ENCODE data around the gene GRB10.

DNA sequence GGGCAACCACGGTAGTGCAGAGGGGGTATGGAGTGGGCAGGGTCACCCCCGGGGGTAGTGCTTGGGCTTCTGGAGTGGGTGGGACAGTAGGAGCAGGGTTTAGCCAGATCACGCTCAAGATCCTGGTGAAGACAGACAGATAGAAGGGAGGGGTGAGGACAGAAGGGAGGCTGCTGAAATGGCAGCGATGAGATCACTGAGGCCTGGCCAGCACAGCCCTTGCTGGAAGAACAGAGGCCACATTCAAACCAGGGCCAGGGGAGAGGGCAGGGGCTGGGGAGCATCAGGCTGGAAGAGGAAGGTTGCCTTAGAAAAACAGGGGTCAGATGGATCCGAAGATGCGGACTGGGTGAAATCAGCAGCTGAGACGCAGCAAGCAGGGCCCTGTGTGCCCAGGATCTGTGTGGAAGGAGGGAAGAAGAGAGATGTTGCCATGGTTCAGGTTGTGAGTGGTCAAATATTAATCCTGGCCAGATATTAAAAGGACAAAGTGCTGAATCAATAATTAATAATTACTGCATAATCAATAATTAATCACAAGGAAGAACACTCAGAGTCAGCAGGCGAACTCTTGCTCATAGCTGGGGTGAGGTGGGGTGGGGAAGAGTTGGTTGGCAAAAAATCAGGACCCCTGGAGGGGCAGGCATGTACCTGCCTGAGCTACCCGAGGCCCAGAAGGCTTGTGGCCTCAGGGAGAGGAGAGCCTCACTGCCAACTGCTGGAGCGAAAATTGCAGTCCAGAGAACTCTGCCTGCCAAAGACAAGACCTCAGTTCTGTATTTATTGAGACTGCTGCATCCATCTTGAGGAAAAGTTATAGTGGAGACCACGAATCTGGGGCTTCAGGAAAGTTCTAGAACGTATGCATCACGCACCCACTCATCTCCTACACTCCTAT is 105.7 kb downstream of the GRB10 start:
- no peak for TF ChIP-seq POLR2A (IDR thresholded peaks at IDR 0.05)
- TF ChIP-seq, protein P1, sequence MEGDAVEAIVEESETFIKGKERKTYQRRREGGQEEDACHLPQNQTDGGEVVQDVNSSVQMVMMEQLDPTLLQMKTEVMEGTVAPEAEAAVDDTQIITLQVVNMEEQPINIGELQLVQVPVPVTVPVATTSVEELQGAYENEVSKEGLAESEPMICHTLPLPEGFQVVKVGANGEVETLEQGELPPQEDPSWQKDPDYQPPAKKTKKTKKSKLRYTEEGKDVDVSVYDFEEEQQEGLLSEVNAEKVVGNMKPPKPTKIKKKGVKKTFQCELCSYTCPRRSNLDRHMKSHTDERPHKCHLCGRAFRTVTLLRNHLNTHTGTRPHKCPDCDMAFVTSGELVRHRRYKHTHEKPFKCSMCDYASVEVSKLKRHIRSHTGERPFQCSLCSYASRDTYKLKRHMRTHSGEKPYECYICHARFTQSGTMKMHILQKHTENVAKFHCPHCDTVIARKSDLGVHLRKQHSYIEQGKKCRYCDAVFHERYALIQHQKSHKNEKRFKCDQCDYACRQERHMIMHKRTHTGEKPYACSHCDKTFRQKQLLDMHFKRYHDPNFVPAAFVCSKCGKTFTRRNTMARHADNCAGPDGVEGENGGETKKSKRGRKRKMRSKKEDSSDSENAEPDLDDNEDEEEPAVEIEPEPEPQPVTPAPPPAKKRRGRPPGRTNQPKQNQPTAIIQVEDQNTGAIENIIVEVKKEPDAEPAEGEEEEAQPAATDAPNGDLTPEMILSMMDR (IDR thresholded peaks at IDR 0.05), result no peak
